ENCODE results near the gene ARHGAP1. TPM values are rescaled to one million over a fixed set of nuclear protein-coding genes. Genes with fewer than 3 reads are reported as not detected.

The ARHGAP1 gene
- total RNA-seq, 2 experiments from 2014 or later = 16.3 to 42.6 TPM

GRCh38 chr11:46725338-46726205 is 25.2 kb upstream of the ARHGAP1 start:
- ChIA-PET CTCF (ENCODE audit: unreplicated experiment) (no interaction called here), POLR2A (no interaction called here)
- Histone ChIP-seq H3K4me3 (ENCODE audit: low read depth, low read length, poor library complexity, severe bottlenecking) (no peak overlapping the region), H3K79me2 (ENCODE audit: insufficient read depth, low read depth, low read length) (no peaks in the 10 kb centered on the region), H2AFZ (ENCODE audit: low read length) (no peak overlapping the region), H3K27ac (ENCODE audit: low read depth, low read length, poor library complexity, severe bottlenecking) (no peak overlapping the region), H4K20me1 (ENCODE audit: insufficient read depth, low read length) (no peaks in the 10 kb centered on the region), H3K4me1 (ENCODE audit: insufficient read depth, low read length, poor library complexity, severe bottlenecking) (peaks cover 9% of the 10 kb centered on the region), H3K36me3 (ENCODE audit: insufficient read depth, low read length) (no peaks in the 10 kb centered on the region), H3K4me2 (ENCODE audit: low read length) (no peak overlapping the region), H3K9me3 (ENCODE audit: low read length) (no peaks in the 10 kb centered on the region), H3K9me2 (ENCODE audit: insufficient read depth, low read length) (no peaks in the 10 kb centered on the region)
- TF ChIP-seq, protein P1, sequence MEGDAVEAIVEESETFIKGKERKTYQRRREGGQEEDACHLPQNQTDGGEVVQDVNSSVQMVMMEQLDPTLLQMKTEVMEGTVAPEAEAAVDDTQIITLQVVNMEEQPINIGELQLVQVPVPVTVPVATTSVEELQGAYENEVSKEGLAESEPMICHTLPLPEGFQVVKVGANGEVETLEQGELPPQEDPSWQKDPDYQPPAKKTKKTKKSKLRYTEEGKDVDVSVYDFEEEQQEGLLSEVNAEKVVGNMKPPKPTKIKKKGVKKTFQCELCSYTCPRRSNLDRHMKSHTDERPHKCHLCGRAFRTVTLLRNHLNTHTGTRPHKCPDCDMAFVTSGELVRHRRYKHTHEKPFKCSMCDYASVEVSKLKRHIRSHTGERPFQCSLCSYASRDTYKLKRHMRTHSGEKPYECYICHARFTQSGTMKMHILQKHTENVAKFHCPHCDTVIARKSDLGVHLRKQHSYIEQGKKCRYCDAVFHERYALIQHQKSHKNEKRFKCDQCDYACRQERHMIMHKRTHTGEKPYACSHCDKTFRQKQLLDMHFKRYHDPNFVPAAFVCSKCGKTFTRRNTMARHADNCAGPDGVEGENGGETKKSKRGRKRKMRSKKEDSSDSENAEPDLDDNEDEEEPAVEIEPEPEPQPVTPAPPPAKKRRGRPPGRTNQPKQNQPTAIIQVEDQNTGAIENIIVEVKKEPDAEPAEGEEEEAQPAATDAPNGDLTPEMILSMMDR (conservative IDR thresholded peaks at IDR 0.05; ENCODE audit: low read length) = no peak
- TF ChIP-seq EZH2phosphoT487 (IDR thresholded peaks at IDR 0.05; ENCODE audit: borderline replicate concordance, low read depth, low read length) = no peak
- intact Hi-C loops (cut with micrococcal nuclease; ENCODE audit: unreplicated experiment) = no loop called here
- no peak for DNase-seq (ENCODE audit: low spot score)
- no TSS peak for BruUV-seq (replicated peaks)

- Histone ChIP-seq H3K9me2 (ENCODE audit: insufficient read depth, low read length) (no peaks in the 10 kb centered on the region), H3K27ac (ENCODE audit: low read depth, low read length, poor library complexity, severe bottlenecking) (no peak overlapping the region), H3K36me3 (ENCODE audit: insufficient read depth, low read length) (no peaks in the 10 kb centered on the region), H2AFZ (ENCODE audit: low read length) (peak overlapping the region; percentile 64), H3K4me3 (ENCODE audit: low read depth, low read length, poor library complexity, severe bottlenecking) (no peak overlapping the region), H3K4me2 (ENCODE audit: low read length) (no peak overlapping the region), H3K4me1 (ENCODE audit: insufficient read depth, low read length, poor library complexity, severe bottlenecking) (peaks cover 9% of the 10 kb centered on the region), H3K79me2 (ENCODE audit: insufficient read depth, low read depth, low read length) (no peaks in the 10 kb centered on the region), H4K20me1 (ENCODE audit: insufficient read depth, low read length) (no peaks in the 10 kb centered on the region), H3K9me3 (ENCODE audit: low read length) (no peaks in the 10 kb centered on the region)
- CTCF ChIA-PET (ENCODE audit: unreplicated experiment) = no interaction called here
- POLR2A ChIA-PET = no interaction called here
- DNase-seq (ENCODE audit: low spot score) = peak; percentile 66
- intact Hi-C loops (cut with micrococcal nuclease; ENCODE audit: unreplicated experiment) = no loop called here
- no TSS peak for BruUV-seq (replicated peaks)
- TF ChIP-seq, protein P1 (conservative IDR thresholded peaks at IDR 0.05; ENCODE audit: low read length) = no peak
- no peak for TF ChIP-seq EZH2phosphoT487 (IDR thresholded peaks at IDR 0.05; ENCODE audit: borderline replicate concordance, low read depth, low read length)
Measured at GRCh38 chr11:46724088-46724487, 23.7 kb upstream of the ARHGAP1 start.

DNA sequence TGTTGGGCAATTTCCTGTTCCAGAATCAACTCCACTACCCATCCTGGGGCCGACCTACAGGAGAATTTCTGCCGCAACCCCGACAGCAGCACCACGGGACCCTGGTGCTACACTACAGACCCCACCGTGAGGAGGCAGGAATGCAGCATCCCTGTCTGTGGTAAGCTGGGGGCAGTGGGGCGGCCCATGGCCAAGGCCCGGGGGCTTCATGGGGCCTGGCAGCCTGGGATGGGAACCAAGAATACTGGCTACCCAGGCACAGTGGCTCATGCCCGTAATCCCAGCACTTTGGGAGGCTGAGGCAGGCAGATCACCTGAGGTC is 22.9 kb upstream of the ARHGAP1 start:
- H3K9me3 ChIP-seq (ENCODE audit: low read length) = no peaks in the 10 kb centered on the region
- no TSS peak for BruUV-seq (replicated peaks)
- no peaks in the 10 kb centered on the region for H3K36me3 ChIP-seq (ENCODE audit: insufficient read depth, low read length)
- H3K4me1 ChIP-seq (ENCODE audit: insufficient read depth, low read length, poor library complexity, severe bottlenecking) = peaks cover 13% of the 10 kb centered on the region
- no peak overlapping the region for H2AFZ ChIP-seq (ENCODE audit: low read length)
- intact Hi-C loops (cut with micrococcal nuclease; ENCODE audit: unreplicated experiment) = no loop called here
- TF ChIP-seq, protein P1 (conservative IDR thresholded peaks at IDR 0.05; ENCODE audit: low read length) = no peak
- TF ChIP-seq EZH2phosphoT487 (IDR thresholded peaks at IDR 0.05; ENCODE audit: borderline replicate concordance, low read depth, low read length) = no peak
- H4K20me1 ChIP-seq (ENCODE audit: insufficient read depth, low read length) = no peaks in the 10 kb centered on the region
- no peak overlapping the region for H3K27ac ChIP-seq (ENCODE audit: low read depth, low read length, poor library complexity, severe bottlenecking)
- ChIA-PET POLR2A (no interaction called here), CTCF (ENCODE audit: unreplicated experiment) (no interaction called here)
- no peak overlapping the region for H3K4me2 ChIP-seq (ENCODE audit: low read length)
- H3K4me3 ChIP-seq (ENCODE audit: low read depth, low read length, poor library complexity, severe bottlenecking) = no peak overlapping the region
- no peaks in the 10 kb centered on the region for H3K9me2 ChIP-seq (ENCODE audit: insufficient read depth, low read length)
- no peak for DNase-seq (ENCODE audit: low spot score)
- no peaks in the 10 kb centered on the region for H3K79me2 ChIP-seq (ENCODE audit: insufficient read depth, low read depth, low read length)
